Amygdala (tissue), 56 donors: Measurements from ENCODE around the gene IGF1R.

Experiments used
- DNase-seq, 56 donors: peaks; one replicate each; lab custom pipeline; 2025; lab: John Stamatoyannopoulos, UW

The IGF1R gene

DNA sequence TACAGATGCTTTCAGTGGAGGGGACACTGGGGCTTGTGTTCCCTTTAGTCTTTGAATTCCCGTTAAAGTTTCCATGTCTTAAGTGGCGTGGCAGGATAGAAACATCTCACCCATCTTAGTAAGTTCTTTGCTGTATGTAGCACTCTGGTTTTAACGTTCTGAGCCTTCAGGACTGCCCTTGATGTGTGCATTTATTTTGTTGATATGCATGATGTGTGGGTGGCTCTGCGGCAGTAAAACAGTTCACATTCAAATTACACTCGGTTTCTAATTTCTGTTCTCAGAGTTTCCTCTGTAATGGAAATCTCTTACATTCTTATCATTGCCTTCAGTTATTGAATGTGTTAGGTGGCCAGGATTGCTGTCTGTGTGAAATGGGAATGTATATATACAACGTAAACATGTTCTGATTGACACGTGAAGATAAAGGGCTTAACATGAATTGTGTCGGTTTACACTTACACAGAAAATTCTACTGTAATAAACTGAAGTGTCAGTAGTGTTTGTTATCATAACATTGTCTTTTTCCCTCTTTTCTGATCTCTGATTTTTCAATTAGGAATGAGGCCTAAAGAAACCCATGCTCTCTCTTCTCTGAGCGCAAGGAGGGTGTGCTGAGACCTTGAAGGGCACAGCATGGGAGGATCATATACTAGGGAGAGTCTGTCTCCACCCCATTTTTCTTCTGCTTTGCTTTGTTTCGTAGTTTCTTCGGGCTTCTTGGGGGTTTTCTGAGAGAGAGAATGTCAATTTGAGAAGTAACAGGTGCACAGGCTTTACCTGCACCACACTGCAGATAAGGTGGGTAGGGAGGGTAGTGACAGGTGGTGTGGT, 51.5 kb downstream of the IGF1R start:
- no peak for DNase-seq

DNA sequence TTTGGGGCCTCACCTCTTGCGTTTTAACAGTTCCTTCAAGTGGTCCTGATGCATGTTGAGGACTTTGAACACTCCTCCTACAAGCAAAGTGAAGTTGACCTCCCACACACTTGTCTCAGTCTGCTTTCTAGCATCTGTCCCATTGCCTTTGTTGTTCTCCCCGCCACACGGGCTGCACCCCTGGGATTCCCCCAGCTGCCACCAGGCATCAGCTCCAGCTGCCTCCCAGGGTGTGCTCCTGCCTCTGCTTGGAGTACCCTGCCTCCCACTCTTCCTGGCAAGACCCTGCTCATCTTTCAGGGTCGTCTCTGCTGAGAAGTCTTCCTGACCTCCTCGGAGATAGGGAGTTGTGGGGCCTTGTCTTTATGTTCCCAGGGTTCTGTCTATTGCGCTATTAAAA, 52.2 kb downstream of the IGF1R start:
- DNase-seq = no peak

DNA sequence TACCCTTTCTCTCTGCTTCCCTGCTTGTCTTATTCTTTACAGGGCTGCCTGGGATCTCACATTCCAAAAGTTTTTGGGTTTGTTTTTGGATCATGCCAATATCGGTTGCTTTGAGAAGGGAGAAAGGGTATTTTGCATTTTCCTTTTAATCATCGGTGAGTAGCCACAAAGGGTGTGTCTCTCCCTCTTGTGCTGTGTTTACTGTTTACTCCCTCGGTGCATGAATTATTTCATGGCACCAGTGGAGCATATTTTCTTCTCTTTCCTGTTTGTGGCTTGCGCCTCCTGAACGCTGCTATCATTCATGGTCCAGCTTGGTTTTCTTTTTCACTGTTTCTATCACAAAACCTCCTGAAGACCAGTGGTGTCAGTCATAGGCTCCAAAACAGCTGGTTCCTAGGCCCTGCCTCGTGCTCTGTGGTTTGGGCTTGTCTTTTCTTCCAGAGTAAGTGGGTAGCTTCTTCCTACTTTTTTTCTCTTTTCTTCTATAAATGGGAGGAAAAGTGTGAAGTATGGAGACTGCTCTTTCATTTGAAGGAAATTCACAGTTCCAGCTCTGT, 54.9 kb downstream of the IGF1R start:
- no peak for DNase-seq

DNA sequence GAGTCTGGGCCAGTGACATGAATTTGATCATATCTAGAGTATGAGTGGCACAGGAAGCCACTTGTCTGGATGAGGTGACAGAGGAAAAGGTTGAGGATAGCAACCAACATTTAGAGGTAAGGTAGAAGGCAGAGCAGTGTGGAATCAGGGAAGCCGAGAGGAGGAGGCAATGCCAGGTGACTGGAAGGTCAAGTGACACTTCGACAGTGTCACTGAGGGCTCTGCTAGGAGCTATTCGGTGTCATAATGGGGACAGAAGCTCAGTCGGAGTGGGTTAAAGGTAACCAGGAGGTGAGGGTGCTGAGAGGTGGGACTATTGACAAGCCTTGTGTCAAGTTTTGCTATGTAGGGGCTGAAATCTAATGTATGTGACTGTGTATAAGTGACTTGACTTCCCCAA, 56.7 kb downstream of the IGF1R start:
- no peak for DNase-seq

DNA sequence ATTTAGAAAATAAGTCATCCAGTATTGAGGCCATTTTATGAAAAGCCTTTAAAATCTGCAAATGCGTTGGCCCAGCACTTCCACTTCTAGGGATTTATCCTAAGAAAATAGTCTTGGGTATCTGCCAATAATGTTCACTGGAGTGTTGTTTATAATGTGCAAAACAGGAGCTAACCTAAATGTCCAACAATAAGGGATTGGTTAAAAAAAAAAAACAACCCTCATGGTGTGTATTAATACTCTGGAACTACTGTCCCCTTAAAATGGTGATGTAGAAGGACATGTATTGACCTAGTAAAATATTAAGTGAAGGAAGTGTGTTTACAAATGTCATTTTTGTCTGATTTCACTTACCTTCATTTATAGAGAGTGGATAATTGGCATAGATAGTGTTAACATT, 58.0 kb downstream of the IGF1R start:
- no peak for DNase-seq

DNA sequence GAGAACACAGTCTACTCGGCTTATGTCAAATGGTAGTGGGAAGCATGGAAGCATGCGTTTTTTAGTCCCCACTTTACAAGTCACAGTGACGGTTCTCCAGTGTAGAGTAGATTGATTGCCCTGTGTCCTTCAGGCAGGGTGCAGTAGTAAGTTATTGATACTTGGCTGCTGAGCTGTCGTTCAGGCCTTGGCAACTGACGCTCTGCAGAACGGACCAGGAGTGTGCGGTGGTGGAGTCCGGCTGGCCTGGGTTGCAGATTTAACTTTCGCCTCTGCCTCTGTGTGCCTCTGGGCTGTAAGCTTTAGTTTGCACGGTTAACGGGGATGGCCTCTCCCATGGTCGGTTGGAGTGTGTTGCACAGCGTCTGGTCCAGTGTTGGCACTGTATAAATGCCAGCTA, 58.6 kb downstream of the IGF1R start:
- DNase-seq = no peak

DNA sequence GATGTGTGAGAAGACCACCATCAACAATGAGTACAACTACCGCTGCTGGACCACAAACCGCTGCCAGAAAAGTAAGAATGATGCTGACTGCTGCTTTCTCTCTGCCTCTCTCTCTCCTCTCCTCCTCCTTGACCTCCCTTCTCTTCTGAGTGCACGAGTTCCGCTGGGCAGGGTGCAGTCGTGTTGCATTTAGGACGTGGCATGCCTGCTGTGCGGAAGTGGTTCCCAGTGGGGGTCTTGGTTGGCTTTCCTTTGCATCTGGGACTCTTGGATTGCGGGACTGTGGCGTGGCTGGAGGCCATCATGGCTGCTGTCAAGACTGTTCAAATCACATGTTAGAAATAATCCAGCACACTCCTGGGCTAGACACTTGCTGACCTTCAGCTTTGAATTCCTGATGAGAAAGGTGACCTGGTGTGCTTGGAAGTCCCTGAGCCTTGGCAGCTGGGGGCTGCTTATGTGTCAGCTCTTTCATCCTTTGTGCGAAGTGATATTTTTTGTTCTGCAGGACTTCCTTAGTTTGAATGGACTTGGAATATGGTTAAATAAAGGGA, 59.8 kb downstream of the IGF1R start:
- DNase-seq = no peak

DNA sequence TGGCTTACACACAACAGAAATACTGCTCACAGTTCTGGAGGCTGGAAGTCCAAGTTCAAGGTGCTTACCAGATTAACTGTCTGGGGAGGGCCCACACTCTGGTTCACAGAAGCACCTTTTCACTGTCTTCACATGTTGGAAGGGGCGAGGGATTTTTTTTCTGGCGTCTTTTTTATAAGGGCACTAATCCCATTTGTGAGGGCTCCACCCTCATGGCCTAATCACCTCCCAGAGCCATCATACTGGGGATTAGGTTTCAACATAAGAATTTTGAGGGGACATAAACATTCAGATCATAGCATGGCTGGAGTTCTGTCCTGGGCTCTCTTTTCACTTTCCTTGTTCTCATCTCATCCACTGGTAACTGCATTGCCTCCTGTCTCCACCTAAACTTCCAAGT, 63.5 kb downstream of the IGF1R start:
- no peak for DNase-seq

DNA sequence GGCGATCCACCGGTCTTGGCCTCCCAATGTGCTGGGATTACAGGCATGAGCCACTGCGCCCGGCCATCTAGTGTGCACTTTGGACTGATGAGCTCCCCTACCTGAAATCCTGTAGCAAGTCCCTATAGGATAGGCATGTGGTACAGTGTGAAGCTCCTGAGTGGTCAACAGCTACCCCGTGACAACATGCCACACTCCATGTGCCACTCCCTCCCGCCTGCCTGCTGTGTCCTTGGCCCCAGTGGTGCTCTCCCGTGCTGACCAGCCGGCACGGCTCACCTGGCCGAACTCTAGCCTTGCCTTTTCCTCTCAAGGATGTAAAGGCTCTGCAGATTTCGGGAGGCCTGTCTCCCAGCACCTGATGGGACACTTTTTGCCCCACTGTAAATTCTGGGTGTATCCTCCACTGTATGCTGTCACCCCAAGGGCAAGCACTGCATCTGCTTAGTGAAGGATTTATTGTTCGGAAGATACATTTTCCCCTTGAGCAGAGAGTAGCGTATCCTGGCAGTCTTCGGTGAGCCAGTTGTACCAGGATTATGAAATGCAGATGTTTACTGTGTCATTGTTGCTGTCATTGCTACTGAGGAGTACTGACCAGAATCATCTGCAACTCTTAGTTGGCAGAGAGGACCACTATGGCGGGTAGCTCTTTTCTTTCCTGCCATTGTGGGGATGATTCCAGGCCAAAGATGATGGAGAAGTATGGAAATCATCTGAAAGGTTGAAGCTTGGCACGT, 64.7 kb downstream of the IGF1R start:
- no peak for DNase-seq

DNA sequence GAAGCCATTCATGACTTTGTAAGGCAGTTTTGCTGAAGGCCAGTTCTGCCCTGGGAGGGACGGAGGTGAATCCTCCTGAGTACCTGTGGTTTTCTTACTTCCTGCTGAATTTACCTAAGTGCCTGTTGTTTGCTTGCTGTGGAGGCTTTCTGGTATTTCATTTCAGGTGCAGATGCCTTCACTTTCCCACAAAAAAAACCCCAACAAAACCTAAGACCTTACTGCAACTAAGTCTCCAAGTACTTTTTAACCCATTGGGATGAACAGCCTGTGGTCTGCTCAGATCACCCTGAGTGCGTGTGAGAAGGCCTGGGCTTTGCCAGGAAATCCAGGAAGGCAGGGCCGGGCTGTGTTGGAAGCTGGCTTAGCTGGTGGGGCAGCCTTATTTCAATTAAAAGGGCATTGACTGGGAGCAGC, 65.3 kb downstream of the IGF1R start:
- DNase-seq = no peak

DNA sequence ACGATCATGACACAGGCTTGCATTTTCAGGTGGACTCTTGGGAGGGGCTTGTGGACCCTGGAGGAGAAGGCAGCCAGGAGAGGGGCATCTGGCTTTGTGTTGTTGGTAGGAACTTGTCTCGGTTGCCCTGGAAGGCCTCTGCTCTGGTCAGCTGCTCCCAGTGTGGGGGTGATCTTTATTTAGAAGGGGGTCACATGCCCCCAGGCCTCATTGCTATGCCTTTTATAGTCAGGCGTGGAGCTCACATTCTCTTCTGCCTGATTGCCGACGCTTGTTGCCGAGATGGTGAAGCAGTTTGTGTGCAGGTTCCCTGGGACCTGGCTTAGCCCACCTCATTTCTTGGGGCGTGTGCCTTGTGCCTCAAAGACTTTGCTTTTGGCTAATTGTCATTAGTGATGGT, 66.6 kb downstream of the IGF1R start:
- no peak for DNase-seq

DNA sequence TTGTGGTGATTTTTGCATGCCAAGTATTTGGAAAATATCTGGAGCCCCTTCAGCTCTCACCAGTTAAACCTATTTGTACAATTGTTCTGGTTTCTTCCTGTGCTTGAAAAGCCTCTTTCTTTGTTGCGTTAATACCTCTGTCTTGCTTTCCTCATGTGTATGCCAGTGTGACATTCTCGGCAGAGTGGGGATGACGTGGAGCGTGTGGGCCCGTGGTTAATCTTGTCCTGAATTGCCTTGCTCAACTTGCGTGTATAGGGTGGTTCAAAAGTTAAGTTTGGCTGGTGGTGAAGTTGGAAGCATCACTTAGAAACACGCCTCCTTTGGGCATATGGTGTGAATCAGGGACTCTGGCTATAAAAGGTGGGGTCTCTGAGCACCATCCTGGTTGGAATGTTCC, 67.1 kb downstream of the IGF1R start:
- no peak for DNase-seq

DNA sequence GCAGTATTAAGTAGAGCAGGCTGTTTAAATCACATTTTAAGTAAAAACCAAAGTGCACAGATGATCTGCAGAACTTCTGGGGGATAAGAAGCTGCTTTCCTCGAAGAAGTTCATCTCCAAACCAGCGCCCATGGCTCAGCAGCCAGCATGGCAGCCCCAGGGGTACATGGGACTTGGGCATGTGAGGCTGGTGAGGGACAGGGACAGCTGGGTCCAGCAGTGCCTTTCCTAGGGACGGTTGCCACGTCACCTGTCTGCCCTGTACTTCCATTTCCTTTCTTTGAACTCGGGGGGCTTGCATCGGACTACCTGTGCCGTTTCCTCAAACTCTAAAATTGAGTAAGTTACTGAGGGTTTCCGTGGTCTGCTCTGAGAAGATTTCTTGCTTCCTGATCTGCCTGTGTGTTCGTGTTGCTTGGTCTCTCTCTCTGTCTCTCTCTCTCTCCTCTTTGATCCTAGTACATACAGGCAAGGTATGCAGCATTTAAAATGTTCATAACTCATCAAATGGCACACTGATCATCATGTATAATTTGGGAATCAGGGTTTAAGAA, 67.6 kb downstream of the IGF1R start:
- DNase-seq = no peak

DNA sequence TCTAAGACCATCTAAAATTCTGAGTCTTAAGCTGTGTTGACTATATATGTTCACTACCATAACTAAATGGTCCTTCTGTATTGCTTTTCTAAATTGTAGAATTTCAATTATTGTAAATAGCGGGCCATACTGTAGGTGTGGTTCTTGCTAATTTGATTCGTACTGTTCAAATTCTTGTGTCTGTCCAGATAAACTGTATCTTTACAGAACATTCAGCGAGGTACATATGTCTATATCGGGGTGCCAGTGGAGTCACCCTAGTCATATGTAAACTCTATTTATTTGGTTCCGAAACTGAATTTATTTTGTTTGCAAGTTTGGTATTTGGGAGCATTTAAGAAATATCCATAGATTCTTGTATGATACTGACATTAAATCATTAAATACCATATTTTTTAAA, 69.0 kb downstream of the IGF1R start:
- DNase-seq = no peak

DNA sequence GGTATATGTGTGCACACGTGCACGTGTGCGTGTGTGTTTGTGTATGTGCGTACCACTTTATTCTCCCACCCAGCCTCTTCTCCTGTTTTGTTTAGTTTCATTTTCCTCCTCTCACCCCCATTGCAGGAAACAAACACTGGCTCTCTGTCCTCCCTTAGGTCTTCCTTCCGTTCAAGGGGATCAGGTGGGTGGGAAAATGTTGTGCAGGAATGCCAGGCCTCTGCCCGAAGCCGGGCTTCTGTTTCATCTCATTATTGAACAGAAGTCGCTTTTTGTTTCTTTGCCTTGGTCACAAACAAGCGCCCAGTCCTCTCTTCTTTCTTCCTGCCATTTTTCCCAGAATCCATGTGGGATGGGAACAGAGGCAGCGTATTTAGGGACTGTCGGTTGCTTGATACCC, 69.6 kb downstream of the IGF1R start:
- DNase-seq = no peak

DNA sequence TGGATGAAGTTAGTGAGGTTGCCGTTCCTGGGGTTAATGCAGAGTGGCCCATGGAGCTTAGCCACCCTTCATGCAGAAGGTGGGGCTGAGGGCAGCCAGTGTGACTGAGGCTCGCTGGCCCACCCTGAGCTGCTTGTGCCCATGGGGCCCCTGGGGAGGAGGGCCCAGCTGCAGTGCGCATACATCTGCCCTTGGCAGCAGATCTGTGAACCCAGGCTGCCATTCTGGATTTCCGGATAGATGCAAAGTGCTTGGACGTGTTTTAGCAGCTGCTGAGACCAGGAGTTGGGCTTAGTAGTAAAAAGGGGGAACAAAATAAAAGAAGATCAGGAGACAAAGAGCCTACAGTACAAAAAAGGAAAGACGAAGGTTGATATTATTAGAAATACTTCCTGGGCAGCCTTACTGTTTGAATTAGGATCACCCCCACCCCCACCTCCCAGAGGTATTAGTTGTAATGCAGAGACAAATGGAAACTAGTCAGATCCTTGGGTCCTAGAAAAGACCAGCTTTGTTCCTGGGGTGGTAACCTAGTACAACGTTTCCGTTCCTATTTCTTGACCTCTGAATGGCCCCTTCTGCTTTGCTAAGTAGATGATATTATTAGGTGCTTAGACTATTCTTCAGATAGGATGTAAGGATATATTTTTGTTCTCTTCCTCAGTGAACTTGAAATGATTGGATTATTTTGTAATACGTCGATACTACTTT, 70.2 kb downstream of the IGF1R start:
- no peak for DNase-seq

DNA sequence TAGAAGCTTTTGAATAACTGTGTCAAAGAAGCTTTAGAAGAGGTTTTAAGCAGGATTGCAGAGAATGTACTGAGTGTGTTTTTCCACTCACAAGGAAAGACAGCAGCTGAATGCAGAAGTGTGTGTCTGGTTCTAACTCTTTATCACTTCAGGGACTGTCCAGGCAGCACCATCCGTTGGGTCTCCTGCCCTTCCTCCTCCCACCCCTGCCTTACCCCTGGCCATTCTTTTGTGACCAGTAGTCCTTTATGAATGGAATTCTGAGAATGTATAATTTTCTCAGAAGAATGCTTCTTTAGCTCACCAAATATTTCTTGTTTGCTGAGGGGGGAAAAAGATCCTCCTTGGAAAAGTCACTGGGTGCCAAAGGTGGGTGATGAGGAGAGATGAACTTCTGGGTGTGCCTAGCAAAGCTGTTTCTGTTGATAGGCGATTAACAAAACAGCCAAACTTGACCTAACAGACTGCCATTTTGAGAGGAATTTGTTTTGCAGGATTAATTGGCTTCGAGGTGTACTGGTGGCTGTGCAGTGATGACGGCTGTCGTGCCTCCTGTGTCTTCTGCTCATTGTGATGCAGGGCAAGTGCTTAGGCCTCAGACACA, 70.9 kb downstream of the IGF1R start:
- no peak for DNase-seq

DNA sequence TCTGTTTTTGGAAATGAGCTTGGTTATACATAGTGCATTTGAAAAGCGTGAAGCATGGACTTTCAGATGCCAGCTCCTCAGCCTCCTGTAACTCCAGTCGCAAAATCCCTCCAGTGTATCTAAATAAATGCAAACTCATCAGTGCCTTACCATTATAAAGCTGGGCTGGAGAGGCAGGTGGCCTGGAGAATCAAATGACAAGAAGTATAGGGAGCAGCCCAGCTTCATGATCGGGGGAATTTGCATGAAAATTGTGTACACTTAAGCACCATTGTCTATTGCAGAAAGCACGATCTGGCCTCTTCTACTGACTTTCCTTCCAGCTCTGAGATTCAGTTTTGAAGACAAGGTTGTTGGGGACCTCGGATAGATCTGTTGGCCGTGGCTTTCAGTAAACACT, 71.7 kb downstream of the IGF1R start:
- DNase-seq = no peak

DNA sequence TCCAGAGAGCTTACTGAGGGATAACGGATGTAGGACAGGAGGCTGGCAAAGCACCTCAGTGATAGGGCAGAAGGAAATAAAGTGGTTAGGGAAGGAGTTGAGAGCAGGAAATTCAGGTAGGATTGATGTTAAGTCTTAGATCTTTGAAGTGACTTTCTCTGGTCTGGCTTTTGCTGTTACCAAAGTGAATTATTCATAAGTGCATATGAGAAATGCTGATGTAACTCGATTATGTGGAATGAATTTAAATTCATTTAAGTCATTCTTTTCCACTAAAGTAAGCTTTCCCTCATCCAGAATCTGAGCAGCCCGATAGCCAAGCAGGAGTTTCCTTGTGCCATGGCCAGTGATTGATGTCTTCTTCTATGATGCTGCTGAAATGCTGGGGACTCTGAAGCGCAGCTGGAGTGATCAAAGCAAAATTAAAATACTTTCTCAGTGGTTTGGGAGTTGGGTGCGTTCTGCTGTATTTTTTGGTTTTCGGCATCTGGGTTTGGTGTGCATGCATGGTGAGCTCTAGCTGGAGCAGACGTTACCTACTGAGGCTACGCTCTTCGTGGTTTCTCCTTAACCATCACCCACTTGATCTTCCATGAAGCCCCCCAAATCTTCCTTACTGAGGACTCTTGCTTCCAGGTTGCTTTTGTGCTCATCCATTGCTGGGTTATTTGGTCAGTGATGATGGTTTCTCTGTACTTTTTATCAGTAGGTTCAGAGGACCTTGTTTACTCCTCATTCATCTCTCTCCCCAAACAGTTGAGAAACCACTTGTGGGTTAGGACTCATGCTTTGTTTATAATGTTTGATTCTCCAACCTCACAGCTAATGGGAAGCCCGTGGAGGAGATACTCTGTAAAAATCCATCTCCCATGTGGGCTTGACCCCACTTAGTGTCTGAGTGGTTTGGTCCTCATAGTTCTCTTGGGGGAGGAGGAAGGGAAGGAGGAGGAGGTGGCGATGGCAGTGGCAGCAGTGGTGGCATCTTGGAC, 72.5 kb downstream of the IGF1R start:
- DNase-seq = no peak
